Measurements from ENCODE around the gene SLC25A46. TPM values are rescaled to one million over a fixed set of nuclear protein-coding genes. Genes with fewer than 3 reads are reported as not detected.

The SLC25A46 gene
- total RNA-seq, 6 experiments from 2014 or later, result 46.9 to 54.2 (median 49.2) TPM

GRCh38 chr5:110751902-110752762 is 13.3 kb downstream of the SLC25A46 start:
- Mint-ChIP-seq H3K9me3 (no peaks in the 10 kb centered on the region), H3K4me1 (ENCODE audit: low read depth) (peaks cover 33% of the 10 kb centered on the region), H3K27ac (peak overlapping the region; percentile 62), H3K4me3 (no peak overlapping the region), H3K36me3 (ENCODE audit: low read depth) (peaks cover 20% of the 10 kb centered on the region), H3K27me3 (ENCODE audit: insufficient read depth) (no peaks in the 10 kb centered on the region; the same call in 1 of the 2 replicates)
- peak; percentile 51 for DNase-seq
- TF ChIP-seq CTCF (IDR thresholded peaks at IDR 0.05), result no peak

- H3K9me3 Mint-ChIP-seq, result no peaks in the 10 kb centered on the region
- DNase-seq, result no peak
- peak overlapping the region; percentile 62 for H3K27ac Mint-ChIP-seq
- TF ChIP-seq CTCF (IDR thresholded peaks at IDR 0.05), result no peak
- H3K4me1 Mint-ChIP-seq (ENCODE audit: low read depth), result peaks cover 33% of the 10 kb centered on the region
- H3K27me3 Mint-ChIP-seq (ENCODE audit: insufficient read depth), result no peaks in the 10 kb centered on the region; the same call in 1 of the 2 replicates
- no peak overlapping the region for H3K4me3 Mint-ChIP-seq
- H3K36me3 Mint-ChIP-seq (ENCODE audit: low read depth), result peaks cover 16% of the 10 kb centered on the region
Observed at GRCh38 chr5:110752953-110753352, 14.1 kb downstream of the SLC25A46 start.

DNA sequence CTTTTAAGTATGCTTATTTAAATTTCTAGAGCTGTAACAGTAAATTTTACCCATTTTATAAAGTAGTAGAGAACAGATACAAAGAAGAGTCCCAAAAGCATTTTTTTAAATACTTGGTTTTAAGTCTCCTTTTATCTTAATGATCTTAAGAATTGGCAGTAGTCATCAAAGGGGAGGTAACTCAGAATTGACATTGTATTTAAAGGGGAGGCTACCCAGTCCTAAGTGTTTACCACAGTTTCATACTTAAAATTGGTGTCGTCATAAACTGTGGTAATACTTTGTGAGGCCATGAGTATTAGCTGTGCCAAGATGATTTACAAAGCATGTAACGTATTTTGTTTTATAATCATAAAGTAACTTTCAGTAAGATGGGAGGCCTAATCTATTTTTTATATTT is 14.8 kb downstream of the SLC25A46 start:
- Mint-ChIP-seq H3K36me3 (ENCODE audit: low read depth) (peaks cover 16% of the 10 kb centered on the region), H3K9me3 (no peaks in the 10 kb centered on the region), H3K27me3 (ENCODE audit: insufficient read depth) (no peaks in the 10 kb centered on the region; the same call in 1 of the 2 replicates), H3K4me1 (ENCODE audit: low read depth) (peaks cover 33% of the 10 kb centered on the region), H3K4me3 (no peak overlapping the region), H3K27ac (no peak overlapping the region)
- TF ChIP-seq CTCF (IDR thresholded peaks at IDR 0.05), result no peak
- DNase-seq, result no peak

DNA sequence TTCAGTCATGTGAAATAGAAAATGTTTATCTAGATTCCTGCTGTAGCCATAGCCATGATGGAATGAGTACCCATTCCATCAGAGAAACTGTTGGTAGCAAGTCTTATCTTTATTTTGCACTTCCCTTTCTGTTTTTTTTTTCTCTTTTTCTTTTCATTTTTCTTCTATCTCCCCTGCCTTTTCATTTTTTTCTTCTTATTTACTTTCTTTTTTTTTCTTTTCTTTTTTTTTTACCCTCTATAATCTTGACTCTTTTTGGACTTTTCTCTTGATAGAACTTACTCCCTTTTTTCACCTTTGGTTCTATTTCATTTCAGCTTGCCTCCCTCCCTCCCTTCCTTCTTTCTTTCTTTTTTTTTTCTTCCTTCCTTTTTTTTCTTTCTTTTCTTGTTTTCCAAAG is 15.4 kb downstream of the SLC25A46 start:
- Mint-ChIP-seq H3K4me1 (ENCODE audit: low read depth) (peaks cover 28% of the 10 kb centered on the region), H3K36me3 (ENCODE audit: low read depth) (peaks cover 11% of the 10 kb centered on the region)

DNA sequence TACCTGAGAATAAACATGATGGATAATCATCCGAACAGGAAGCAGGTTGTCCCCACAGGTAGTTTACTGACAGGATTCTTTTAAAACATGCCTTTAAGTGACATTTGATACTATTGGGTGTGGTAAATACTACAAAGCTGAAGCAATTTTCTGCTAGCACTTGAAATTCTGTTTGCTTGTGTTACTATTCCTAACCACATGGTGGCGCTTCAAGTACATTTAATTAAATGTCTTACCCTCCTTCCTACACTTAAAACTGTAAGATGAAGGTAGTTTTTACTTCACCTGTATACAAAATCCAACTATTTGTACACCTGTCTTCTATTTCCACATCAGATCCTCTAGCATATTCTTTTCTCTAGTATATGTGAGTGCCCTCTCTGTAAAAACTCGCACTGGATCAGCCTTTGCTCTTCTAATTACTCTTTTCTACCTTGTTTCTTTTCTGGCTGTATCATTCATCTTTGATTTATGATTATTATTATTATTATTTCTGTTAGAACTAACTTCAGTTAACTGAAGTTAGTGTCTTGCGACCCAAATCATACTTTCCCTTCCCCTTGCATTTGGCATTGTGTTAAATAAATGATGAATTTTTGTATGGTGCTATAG is 18.4 kb downstream of the SLC25A46 start:
- DNase-seq, result peak; percentile 47
- TF ChIP-seq CTCF (IDR thresholded peaks at IDR 0.05), result peak; percentile 92
- H3K4me3 Mint-ChIP-seq, result no peak overlapping the region
- H3K9me3 Mint-ChIP-seq, result no peaks in the 10 kb centered on the region
- no peak overlapping the region for H3K27ac Mint-ChIP-seq
- no peaks in the 10 kb centered on the region; the same call in 1 of the 2 replicates for H3K27me3 Mint-ChIP-seq (ENCODE audit: insufficient read depth)
- peaks cover 12% of the 10 kb centered on the region for H3K36me3 Mint-ChIP-seq (ENCODE audit: low read depth)
- peaks cover 11% of the 10 kb centered on the region for H3K4me1 Mint-ChIP-seq (ENCODE audit: low read depth)

More for the DNA sequence above, 15.4 kb downstream of the SLC25A46 start:
- Mint-ChIP-seq H3K27me3 (ENCODE audit: insufficient read depth) (no peaks in the 10 kb centered on the region; the same call in 1 of the 2 replicates), H3K9me3 (no peaks in the 10 kb centered on the region), H3K27ac (peak overlapping the region; percentile 41), H3K4me3 (no peak overlapping the region)
- no peak for TF ChIP-seq CTCF (IDR thresholded peaks at IDR 0.05)
- DNase-seq, result no peak
